Kidney glomerular epithelial cell (primary cell): Measurements from ENCODE around the gene TOX4.
"Not testable (repeated sequence)": the region's sequence is repeated elsewhere in the genome, so short reads cannot be mapped to it uniquely, and the experiment has no call there.

ENCODE experiments used
- DNase-seq: peaks from one replicate; lab custom pipeline; 2025; lab: John Stamatoyannopoulos, UW

Gene TOX4

GRCh38 chr14:21476925-21477681 is at the start of gene TOX4, which contains the start of gene RAB2B:
Gene TOX4 (plus strand): TSS chr14:21477195. CDS start chr14:21477279, 84 bp downstream.
Gene RAB2B (minus strand): TSS chr14:21476959. CDS start chr14:21476872, 87 bp downstream.
- peak; percentile 99 for DNase-seq

- DNase-seq, result no peak
These were observed 48.1 kb upstream of the TOX4 start for GRCh38 chr14:21428930-21429329.

GRCh38 chr14:21431126-21431525 is 45.9 kb upstream of the TOX4 start:
- DNase-seq, result no peak

- DNase-seq, result no peak
These were observed 40.4 kb upstream of the TOX4 start for GRCh38 chr14:21436567-21437062.

GRCh38 chr14:21437063-21437901 is 39.7 kb upstream of the TOX4 start:
- peak; percentile 95 for DNase-seq

- no peak for DNase-seq
These were observed 36.1 kb upstream of the TOX4 start for GRCh38 chr14:21440859-21441258.

GRCh38 chr14:21442657-21443056 is 34.3 kb upstream of the TOX4 start:
- DNase-seq, result not testable (repeated sequence)

GRCh38 chr14:21449899-21450216 is 27.1 kb upstream of the TOX4 start:
- no peak for DNase-seq

- peak; percentile 43 for DNase-seq
These were observed 22.0 kb upstream of the TOX4 start for GRCh38 chr14:21454843-21455544.

- DNase-seq, result no peak
These were observed 21.4 kb upstream of the TOX4 start for GRCh38 chr14:21455592-21455911.

- peak; percentile 99 for DNase-seq
These were observed 20.9 kb upstream of the TOX4 start, which contains the start of gene CHD8 for GRCh38 chr14:21455912-21456667. Gene CHD8 (minus strand): TSS chr14:21456123. CDS start chr14:21431643, 24,480 bp downstream.

GRCh38 chr14:21467616-21468015 is 9.4 kb upstream of the TOX4 start:
- no peak for DNase-seq

- DNase-seq, result no peak
These were observed 1.1 kb upstream of the TOX4 start for GRCh38 chr14:21475767-21476522.

- peak; percentile 93 for DNase-seq
These were observed 471 bp upstream of the TOX4 start for GRCh38 chr14:21476523-21476924.

GRCh38 chr14:21486640-21487087 is 9.7 kb downstream of the TOX4 start:
- no peak for DNase-seq

- no peak for DNase-seq
These were observed 18.1 kb downstream of the TOX4 start for GRCh38 chr14:21494902-21495762.

- DNase-seq, result no peak
These were observed 19.5 kb downstream of the TOX4 start for GRCh38 chr14:21496453-21496852.

- DNase-seq, result peak; percentile 71
These were observed 21.8 kb downstream of the TOX4 start for GRCh38 chr14:21498540-21499526.

GRCh38 chr14:21501568-21501967 is 24.6 kb downstream of the TOX4 start:
- no peak for DNase-seq
